Transverse colon (tissue), 4 donors: ENCODE data around the gene NUAK2. TPM values are rescaled to one million over a fixed set of nuclear protein-coding genes. Genes with fewer than 3 reads are reported as not detected.
A peak's percentile ranks its signal among the peaks of the same experiment; 100 is the strongest.

Experiments
- DNase-seq: peaks from one replicate; pipeline ENCODE4 v3.0.0-alpha.2; 2019
- H3K27ac ChIP-seq, 4 donors: fragments of 200-600 bp; sonication (generic); 2 replicates each; pipeline ENCODE4 v1.5.1; 2016 to 2018; ENCODE audit warnings: inconsistent platforms in 4 of 4
- H3K27me3 ChIP-seq: fragments of 200-600 bp; sonication (generic); 2 replicates; pipeline ENCODE4 v1.5.1; 2017; ENCODE audit warnings: inconsistent platforms
- H3K36me3 ChIP-seq, 4 donors: fragments of 200-600 bp; sonication (generic); 2 replicates each; pipeline ENCODE4 v1.5.1; 2017 to 2019; ENCODE audit warnings: inconsistent platforms in 4 of 4
- H3K4me1 ChIP-seq, 4 donors: fragments of 200-600 bp; sonication (generic); 2 replicates each; pipeline ENCODE4 v1.5.1; 2017 to 2020; ENCODE audit warnings: inconsistent platforms in 4 of 4
- H3K4me3 ChIP-seq, 4 donors: fragments of 200-600 bp; sonication (generic); 1 replicate in 1 of 4; 2 replicates in 3 of 4; pipeline versions ENCODE4 v1.5.1 to v1.6.1; 2017 to 2019; ENCODE audit warnings: inconsistent platforms in 4 of 4
- H3K9me3 ChIP-seq, 2 donors: fragments of 200-600 bp; sonication (generic); 2 replicates each; pipeline ENCODE4 v1.5.1; 2017 to 2019; ENCODE audit warnings: inconsistent platforms in 2 of 2
- CTCF ChIP-seq, 5 experiments: fragments of 200-600 bp in 3 of 5; fragments of 450-650 bp in 2 of 5; sonication (generic) in 3 of 5; IDR thresholded peaks; 1 replicate in 2 of 5; 2 replicates in 3 of 5; pipeline ENCODE4 v1.5.1; 2016 to 2017; ENCODE audit warnings: antibody characterized with exemption in 5 of 5, inconsistent platforms in 3 of 5, mild to moderate bottlenecking in 2 of 5, moderate library complexity in 1 of 5
- EP300 ChIP-seq: sonication (generic); formaldehyde crosslinking; IDR thresholded peaks from one replicate; pipeline ENCODE4 v1.6.1; 2017; ENCODE audit warnings: antibody characterized with exemption, low read depth
- POLR2A ChIP-seq: fragments of 450-650 bp; IDR thresholded peaks from one replicate; pipeline ENCODE4 v1.6.1; 2016; ENCODE audit warnings: antibody characterized with exemption, mild to moderate bottlenecking, moderate library complexity
- POLR2AphosphoS5 ChIP-seq, 3 donors: sonication (generic); formaldehyde crosslinking; IDR thresholded peaks; one replicate each; pipeline ENCODE4 v1.6.1; 2016; ENCODE audit warnings: antibody characterized with exemption in 3 of 3
- WGBS, 2 donors: methylation state at CpG; one replicate each; pipeline ENCODE4 v1.1.5; 2018; ENCODE audit warnings: low coverage in 1 of 2; 5-methylcytosine and 5-hydroxymethylcytosine counted together
- in situ Hi-C, 4 donors: fragments of 200-750 bp; cut with MboI; loops; one replicate each; pipeline versions ENCODE4 v1.15.0 to v1.15.1; 2017; ENCODE audit warnings: low sequenced_read_pairs in 3 of 4, low pct_ligation_motif_present in 1 of 4, low pct_unique_long_range_greater_than_20kb in 1 of 4
- intact Hi-C: fragments of 100-400 bp; cut with DNase I; formaldehyde crosslinking; loops from one replicate; pipeline ENCODE4 v1.15.1; 2023; ENCODE audit warnings: low total_unique reads
- total RNA-seq, 4 donors: library from RNA; depleted of rRNA; stranded (reverse); fragments of >200 nt; gene quantifications; one replicate each; pipeline ENCODE4 v1.1.0, GENCODE V29; 2016

The NUAK2 gene
- total RNA-seq, 4 donors from 2014 or later: 12.5 to 46.8 (median 24.4) TPM

GRCh38 chr1:205287767-205288559, 33.6 kb downstream of the NUAK2 start:
- WGBS, 2 donors: 53 to 100% methylated on average over 1 to 8 of the region's 8 CpGs
- in situ Hi-C loops (no loop called here), intact Hi-C loops (no loop called here)
- peaks cover 11 to 45% (median 18%) of the 10 kb centered on the region in 4 donors for H3K4me1 ChIP-seq
- DNase-seq: peak; percentile 78
- no peaks in the 10 kb centered on the region for H3K9me3 ChIP-seq
- H3K4me3 ChIP-seq: no peak overlapping the region
- no peaks in the 10 kb centered on the region for H3K36me3 ChIP-seq
- TF ChIP-seq POLR2A (no peak), CTCF (IDR thresholded peaks at IDR 0.05) (no peak), POLR2AphosphoS5 (IDR thresholded peaks at IDR 0.05) (no peak), EP300 (no peak)
- no peaks in the 10 kb centered on the region for H3K27me3 ChIP-seq
- H3K27ac ChIP-seq: peak overlapping the region; percentile 30 to 75 (median 70)

- in situ Hi-C loops (no loop called here), intact Hi-C loops (no loop called here)
- H3K36me3 ChIP-seq: no peaks in the 10 kb centered on the region
- no peak overlapping the region for H3K4me3 ChIP-seq
- peak overlapping the region; percentile 66 to 75 (median 70) for H3K27ac ChIP-seq
- TF ChIP-seq EP300 (no peak), POLR2AphosphoS5 (IDR thresholded peaks at IDR 0.05) (no peak), CTCF (IDR thresholded peaks at IDR 0.05) (no peak), POLR2A (no peak)
- H3K4me1 ChIP-seq: peaks cover 11 to 45% (median 18%) of the 10 kb centered on the region in 4 donors
- WGBS, 2 donors: 82% methylated on average over 3 of the region's 3 CpGs; no CpG with 5 or more reads in 1 of the 2 donors
- H3K9me3 ChIP-seq: no peaks in the 10 kb centered on the region
- no peak for DNase-seq
- H3K27me3 ChIP-seq: no peaks in the 10 kb centered on the region
Measured at GRCh38 chr1:205287076-205287475, 34.5 kb downstream of the NUAK2 start.

- TF ChIP-seq POLR2AphosphoS5 (IDR thresholded peaks at IDR 0.05): no peak
- TF ChIP-seq EP300: no peak
- TF ChIP-seq CTCF (IDR thresholded peaks at IDR 0.05): no peak
- no peak for TF ChIP-seq POLR2A
- peak overlapping the region; percentile 66 to 75 (median 70) for H3K27ac ChIP-seq
- DNase-seq: peak; percentile 75
Measured at GRCh38 chr1:205286335-205286950, 35.1 kb downstream of the NUAK2 start.

GRCh38 chr1:205285381-205286101, 36.0 kb downstream of the NUAK2 start:
- Histone ChIP-seq H3K4me3 (no peak overlapping the region), H3K4me1 (peaks cover 11 to 45% (median 18%) of the 10 kb centered on the region in 4 donors)
- in situ Hi-C loops: no loop called here

More at GRCh38 chr1:205286335-205286950, 35.1 kb downstream of the NUAK2 start:
- Histone ChIP-seq H3K4me1 (peaks cover 11 to 45% (median 18%) of the 10 kb centered on the region in 4 donors), H3K4me3 (no peak overlapping the region), H3K36me3 (no peaks in the 10 kb centered on the region), H3K27me3 (no peaks in the 10 kb centered on the region), H3K9me3 (no peaks in the 10 kb centered on the region)
- intact Hi-C loops (no loop called here), in situ Hi-C loops (no loop called here)
- 65% methylated on average over 8 of the region's 9 CpGs; no CpG with 5 or more reads in 1 of the 2 donors for WGBS, 2 donors

More at GRCh38 chr1:205285381-205286101, 36.0 kb downstream of the NUAK2 start:
- intact Hi-C loops: no loop called here
- DNase-seq: peak; percentile 54
- no peaks in the 10 kb centered on the region for H3K27me3 ChIP-seq
- TF ChIP-seq CTCF (IDR thresholded peaks at IDR 0.05) (no peak), POLR2AphosphoS5 (IDR thresholded peaks at IDR 0.05) (no peak), EP300 (no peak), POLR2A (no peak)
- no peaks in the 10 kb centered on the region for H3K9me3 ChIP-seq
- H3K27ac ChIP-seq: peak overlapping the region; percentile 66 to 75 (median 70)
- 49 to 70% methylated on average over 5 to 12 of the region's 12 CpGs for WGBS, 2 donors
- H3K36me3 ChIP-seq: no peaks in the 10 kb centered on the region
